ENCODE measurements around the gene MAP2K2. TPM values are rescaled to one million over a fixed set of nuclear protein-coding genes. Genes with fewer than 3 reads are reported as not detected.

MAP2K2 gene
- total RNA-seq, 2 donors from 2014 or later, result 144 to 157 TPM

DNA sequence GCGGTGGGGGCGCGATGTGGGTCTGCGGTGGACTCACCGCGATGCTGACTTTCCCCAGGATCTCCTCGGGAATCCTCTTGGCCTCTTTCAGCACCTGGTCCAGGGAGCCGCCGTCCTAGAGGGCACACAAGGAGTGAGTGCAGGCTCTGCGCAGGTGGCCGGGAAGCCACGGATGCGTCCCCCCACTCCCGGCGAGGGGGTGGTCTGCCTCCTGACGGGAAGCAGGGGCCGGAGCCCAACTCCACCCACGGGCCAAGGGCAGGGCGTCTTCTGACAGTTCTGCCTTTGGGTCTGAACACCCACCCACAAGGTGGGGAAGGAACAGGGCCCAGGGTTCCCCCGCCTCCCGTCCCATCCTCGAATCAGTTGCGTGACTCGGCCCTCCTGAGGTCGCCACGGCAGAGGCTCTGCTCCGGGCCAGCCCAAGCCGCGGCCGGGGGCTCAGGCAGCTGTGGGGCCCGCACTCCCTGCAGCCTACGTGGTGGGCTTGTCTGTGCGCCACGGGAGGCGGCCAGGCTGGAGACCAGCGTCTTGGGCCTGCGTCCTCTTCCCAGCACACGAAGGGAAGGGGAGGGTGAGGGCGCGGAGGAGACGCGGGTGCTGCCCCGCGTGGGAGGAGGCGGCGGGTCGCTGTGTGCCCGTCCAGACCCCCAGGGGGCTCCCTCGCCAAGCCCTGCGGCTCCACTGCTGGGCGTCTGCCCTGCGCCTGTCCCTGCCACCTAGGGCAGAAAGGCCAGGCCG is 21.4 kb downstream of the MAP2K2 start:
- H3K9me3 Mint-ChIP-seq, result no peaks in the 10 kb centered on the region
- no peaks in the 10 kb centered on the region for H3K27me3 Mint-ChIP-seq (ENCODE audit: low read depth)
- DNase-seq (no peak), ATAC-seq (replicated peaks in 1 of 2) (no peak)
- H3K36me3 Mint-ChIP-seq (ENCODE audit: insufficient read depth in 2 of 2), result peaks cover 6 to 15% of the 10 kb centered on the region in 2 donors
- H3K4me3 Mint-ChIP-seq, result no peak overlapping the region
- H3K4me1 Mint-ChIP-seq (ENCODE audit: low read depth), result peaks cover 28% of the 10 kb centered on the region
- H3K27ac Mint-ChIP-seq, result no peak overlapping the region

- Mint-ChIP-seq H3K4me1 (ENCODE audit: low read depth) (peaks cover 28% of the 10 kb centered on the region), H3K36me3 (ENCODE audit: insufficient read depth in 2 of 2) (peaks cover 3 to 13% of the 10 kb centered on the region in 2 donors), H3K4me3 (no peak overlapping the region), H3K27me3 (ENCODE audit: low read depth) (no peaks in the 10 kb centered on the region), H3K27ac (no peak overlapping the region), H3K9me3 (no peaks in the 10 kb centered on the region)
- no peak for ATAC-seq (replicated peaks in 1 of 2)
- no peak for DNase-seq
Observed at GRCh38 chr19:4101496-4101770, 22.5 kb downstream of the MAP2K2 start.

DNA sequence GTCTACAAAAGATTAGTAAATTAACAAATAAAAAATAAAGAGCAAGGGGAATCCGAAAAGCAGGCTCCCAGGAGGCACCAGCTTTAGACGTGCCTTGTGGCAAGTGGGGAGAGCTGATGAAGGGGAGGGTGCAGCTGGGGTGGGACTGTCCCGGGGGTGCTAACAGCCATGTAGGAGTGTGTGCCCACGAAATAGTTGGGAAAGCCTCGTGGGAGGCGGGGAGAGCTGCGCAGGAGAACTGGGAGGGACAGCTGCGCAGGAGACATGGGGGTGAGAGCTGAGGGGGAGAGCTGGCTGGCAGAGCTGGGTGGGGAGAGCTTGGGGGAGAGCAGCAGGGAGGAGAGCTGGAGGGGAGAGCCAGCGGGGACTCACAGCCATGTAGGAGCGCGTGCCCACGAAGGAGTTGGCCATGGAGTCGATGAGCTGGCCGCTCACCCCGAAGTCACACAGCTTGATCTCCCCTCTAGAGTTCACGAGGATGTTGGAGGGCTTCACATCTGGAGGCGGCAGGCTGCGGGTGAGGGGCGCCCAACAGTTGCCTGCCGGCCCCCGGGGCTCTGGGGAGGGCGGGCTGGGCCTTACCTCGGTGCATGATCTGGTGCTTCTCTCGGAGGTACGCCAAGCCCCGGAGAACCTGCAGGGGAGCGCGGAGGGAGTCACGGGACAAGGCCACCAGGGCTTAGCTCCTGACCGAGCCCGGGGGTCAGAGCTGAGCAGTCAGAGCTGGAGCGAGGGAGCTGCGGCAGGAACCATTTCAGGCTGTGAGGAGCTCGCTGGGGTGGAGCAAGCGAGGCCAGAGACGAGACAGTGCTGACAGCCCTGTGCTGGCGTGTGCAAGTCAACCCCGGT is 23.1 kb downstream of the MAP2K2 start:
- H3K4me3 Mint-ChIP-seq, result no peak overlapping the region
- no peaks in the 10 kb centered on the region for H3K9me3 Mint-ChIP-seq
- no peak for DNase-seq
- ATAC-seq (replicated peaks in 1 of 2), result no peak
- H3K4me1 Mint-ChIP-seq (ENCODE audit: low read depth), result peaks cover 27% of the 10 kb centered on the region
- no peaks in the 10 kb centered on the region for H3K27me3 Mint-ChIP-seq (ENCODE audit: low read depth)
- peaks cover 3 to 14% of the 10 kb centered on the region in 2 donors for H3K36me3 Mint-ChIP-seq (ENCODE audit: insufficient read depth in 2 of 2)
- no peak overlapping the region for H3K27ac Mint-ChIP-seq

DNA sequence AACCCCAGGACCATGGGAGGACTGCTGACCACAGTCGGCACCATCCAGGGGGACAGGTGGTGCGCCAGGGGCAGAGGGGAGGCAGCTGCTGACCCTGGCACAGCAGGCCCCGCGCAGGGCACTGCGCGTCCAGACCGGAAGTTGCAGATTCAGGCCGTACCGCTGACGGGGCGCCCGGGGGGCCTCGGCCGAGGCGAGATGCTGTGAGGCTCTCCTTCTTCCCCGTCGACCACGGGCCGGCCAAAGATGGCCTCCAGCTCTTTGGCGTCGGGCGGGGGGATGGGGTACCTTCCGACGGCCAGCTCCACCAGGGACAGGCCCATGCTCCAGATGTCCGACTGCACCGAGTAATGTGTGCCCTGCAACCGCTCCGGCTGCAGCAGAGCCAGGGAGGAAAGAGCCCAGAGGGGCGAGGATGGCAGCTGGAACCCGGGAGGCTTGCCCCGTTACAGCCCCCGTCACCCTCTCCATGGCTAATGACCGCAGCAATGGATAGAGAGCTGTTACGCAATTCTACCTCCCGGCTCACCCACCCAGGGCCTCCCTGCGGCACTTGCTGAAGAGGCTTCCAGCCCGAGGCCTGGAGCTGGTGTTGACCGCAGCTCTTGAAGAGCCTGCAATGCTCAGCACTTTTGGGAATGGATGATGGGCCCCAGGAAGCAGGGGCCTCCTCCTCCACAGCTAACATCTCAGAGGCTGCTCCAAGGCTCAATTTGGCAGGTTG is 24.7 kb downstream of the MAP2K2 start:
- no peak for ATAC-seq (replicated peaks in 1 of 2)
- no peak overlapping the region for H3K27ac Mint-ChIP-seq
- no peaks in the 10 kb centered on the region for H3K27me3 Mint-ChIP-seq (ENCODE audit: low read depth)
- no peak for DNase-seq
- peaks cover 10% of the 10 kb centered on the region for H3K4me1 Mint-ChIP-seq (ENCODE audit: low read depth)
- no peak overlapping the region for H3K4me3 Mint-ChIP-seq
- peaks cover 0 to 5% of the 10 kb centered on the region in 2 donors for H3K36me3 Mint-ChIP-seq (ENCODE audit: insufficient read depth in 2 of 2)
- no peaks in the 10 kb centered on the region for H3K9me3 Mint-ChIP-seq

DNA sequence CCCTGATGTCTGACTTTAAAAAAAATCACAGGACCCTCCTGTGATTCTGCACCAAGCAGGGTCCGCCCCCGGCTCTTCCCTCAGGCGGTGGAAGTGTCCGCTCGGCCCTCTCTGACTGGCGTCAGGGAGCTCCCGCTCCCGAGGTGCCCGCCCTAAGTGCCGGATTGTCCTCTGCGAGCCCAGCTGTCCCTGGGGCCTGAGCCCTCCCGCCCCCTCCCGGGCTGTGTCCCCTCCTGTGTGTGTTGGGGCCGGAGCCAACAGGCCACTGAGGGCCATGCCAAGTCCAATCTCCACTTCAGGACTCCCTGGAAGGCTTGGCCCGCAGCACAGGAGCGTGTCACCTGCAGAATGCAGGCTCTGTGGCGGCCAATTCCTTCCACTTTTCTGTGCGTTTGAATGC is 25.4 kb downstream of the MAP2K2 start:
- Mint-ChIP-seq H3K27ac (no peak overlapping the region), H3K9me3 (no peaks in the 10 kb centered on the region), H3K4me3 (no peak overlapping the region), H3K27me3 (ENCODE audit: low read depth) (no peaks in the 10 kb centered on the region), H3K4me1 (ENCODE audit: low read depth) (peaks cover 3% of the 10 kb centered on the region), H3K36me3 (ENCODE audit: insufficient read depth in 2 of 2) (peaks cover 0 to 5% of the 10 kb centered on the region in 2 donors)
- DNase-seq, result no peak
- no peak for ATAC-seq (replicated peaks in 1 of 2)

DNA sequence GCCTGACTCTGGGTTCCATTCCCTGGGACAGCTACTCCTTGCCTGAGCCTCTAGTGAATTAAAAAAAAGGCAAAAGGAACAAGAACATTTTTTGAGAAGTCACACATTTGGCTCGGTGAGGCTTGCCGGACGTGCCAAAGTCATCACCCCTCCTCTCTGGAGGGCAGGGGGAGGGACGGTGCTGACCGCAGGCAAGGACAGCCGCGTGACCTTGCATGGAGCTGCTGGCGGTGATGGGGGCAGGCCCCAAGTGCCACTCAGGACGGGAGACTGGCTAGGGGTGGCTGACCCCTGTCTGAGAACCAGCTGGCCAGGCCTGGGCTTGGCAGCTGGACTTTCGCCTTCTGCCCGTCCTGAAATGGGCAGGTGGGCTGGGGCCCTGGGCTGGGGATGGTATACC is 26.4 kb downstream of the MAP2K2 start:
- no peak overlapping the region for H3K27ac Mint-ChIP-seq
- no peaks in the 10 kb centered on the region for H3K27me3 Mint-ChIP-seq (ENCODE audit: low read depth)
- H3K9me3 Mint-ChIP-seq, result no peaks in the 10 kb centered on the region
- no peak overlapping the region for H3K4me3 Mint-ChIP-seq
- H3K4me1 Mint-ChIP-seq (ENCODE audit: low read depth), result no peaks in the 10 kb centered on the region
- ATAC-seq (replicated peaks in 1 of 2) (no peak), DNase-seq (no peak)
- peaks cover 0 to 5% of the 10 kb centered on the region in 2 donors for H3K36me3 Mint-ChIP-seq (ENCODE audit: insufficient read depth in 2 of 2)

DNA sequence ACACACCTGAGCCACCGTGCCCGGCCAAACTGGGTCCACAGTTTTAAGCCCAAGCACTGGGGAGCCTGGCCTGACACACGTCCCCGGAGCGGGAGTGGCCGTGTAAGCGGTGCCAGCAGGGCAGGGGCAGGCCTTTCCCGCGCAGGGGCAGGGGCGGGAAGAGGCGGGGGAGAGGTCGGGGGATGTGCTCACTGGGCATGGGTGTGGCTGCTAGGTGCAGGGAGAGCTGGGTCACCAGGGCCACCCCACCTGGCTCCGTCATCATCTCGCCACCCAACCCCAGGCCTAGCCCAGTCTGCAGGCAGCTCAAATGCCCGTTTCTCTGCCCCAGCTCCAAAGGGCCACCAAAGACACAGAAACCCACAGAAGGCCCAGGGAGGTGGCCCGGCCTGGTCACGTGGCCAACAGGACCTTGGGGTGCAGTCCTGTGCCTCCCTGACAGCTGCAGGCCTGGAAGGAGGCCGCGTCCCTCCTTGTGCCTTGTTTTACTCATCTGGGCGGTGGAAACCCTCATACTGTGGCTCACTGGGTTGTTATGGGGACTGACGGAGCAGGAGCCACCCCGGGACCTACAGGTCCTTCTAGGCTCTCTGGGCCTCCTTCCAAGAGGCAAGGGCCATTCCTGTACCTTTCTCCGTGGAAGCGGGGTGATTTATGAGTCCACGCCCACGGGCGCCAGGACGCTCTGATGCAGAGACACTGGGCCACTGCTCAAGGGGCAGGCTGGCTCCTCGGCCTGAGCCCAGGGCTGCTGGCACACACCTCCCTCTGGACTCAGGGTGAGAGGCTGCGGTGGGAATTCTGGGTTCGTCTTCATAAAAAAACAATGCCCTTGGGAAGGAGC is 27.7 kb downstream of the MAP2K2 start:
- Mint-ChIP-seq H3K27ac (no peak overlapping the region), H3K4me3 (no peak overlapping the region), H3K27me3 (ENCODE audit: low read depth) (no peaks in the 10 kb centered on the region), H3K36me3 (ENCODE audit: insufficient read depth in 2 of 2) (peaks cover 0 to 5% of the 10 kb centered on the region in 2 donors), H3K9me3 (no peaks in the 10 kb centered on the region), H3K4me1 (ENCODE audit: low read depth) (no peaks in the 10 kb centered on the region)
- ATAC-seq (replicated peaks in 1 of 2) (no peak), DNase-seq (no peak)

- Mint-ChIP-seq H3K4me1 (ENCODE audit: low read depth) (no peaks in the 10 kb centered on the region), H3K27ac (no peak overlapping the region)
Observed at GRCh38 chr19:4095488-4095844, 28.5 kb downstream of the MAP2K2 start.

DNA sequence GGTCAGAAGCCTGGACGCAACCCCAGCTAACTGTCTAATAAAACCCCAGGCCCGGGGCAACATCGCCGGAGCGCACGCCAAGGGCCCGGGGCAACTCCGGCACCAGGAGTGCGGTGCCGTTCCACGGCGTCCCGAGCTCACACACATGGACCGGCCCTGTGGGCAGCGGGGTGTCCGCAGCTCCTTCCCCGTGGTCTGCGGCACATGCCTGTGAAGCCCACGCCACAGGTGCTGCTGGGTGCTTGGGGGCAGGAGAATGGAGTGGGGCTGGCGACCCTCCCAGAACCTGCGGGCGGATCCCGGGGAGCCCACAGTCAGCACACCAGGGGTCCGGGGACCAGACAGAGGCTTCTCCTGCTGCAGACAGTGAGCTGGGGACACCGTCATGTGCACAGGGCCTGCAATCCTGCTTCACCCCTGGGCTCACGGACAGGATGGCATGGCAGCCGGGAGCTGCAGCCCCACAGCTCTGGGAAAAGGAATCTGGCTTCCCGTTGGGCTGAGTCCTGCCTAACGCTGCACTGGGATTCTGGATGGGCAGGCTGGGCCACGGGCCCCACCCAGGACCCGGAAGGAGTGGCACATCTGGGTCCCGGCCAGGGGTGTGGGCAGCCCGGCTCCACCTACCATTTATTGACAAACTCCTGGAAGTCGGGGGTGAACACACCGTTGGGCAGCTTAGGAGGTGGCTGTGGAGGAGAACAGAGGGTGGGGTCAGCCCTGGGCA is 29.0 kb downstream of the MAP2K2 start:
- Mint-ChIP-seq H3K36me3 (ENCODE audit: insufficient read depth in 2 of 2) (peaks cover 0 to 5% of the 10 kb centered on the region in 2 donors), H3K27ac (no peak overlapping the region), H3K4me1 (ENCODE audit: low read depth) (peaks cover 2% of the 10 kb centered on the region), H3K4me3 (no peak overlapping the region), H3K9me3 (no peaks in the 10 kb centered on the region), H3K27me3 (ENCODE audit: low read depth) (no peaks in the 10 kb centered on the region)
- ATAC-seq (replicated peaks in 1 of 2), result no peak
- no peak for DNase-seq

More at GRCh38 chr19:4095488-4095844, 28.5 kb downstream of the MAP2K2 start:
- Mint-ChIP-seq H3K27me3 (ENCODE audit: low read depth) (no peaks in the 10 kb centered on the region), H3K4me3 (no peak overlapping the region), H3K9me3 (no peaks in the 10 kb centered on the region), H3K36me3 (ENCODE audit: insufficient read depth in 2 of 2) (peaks cover 0 to 5% of the 10 kb centered on the region in 2 donors)
- DNase-seq, result no peak
- ATAC-seq (replicated peaks in 1 of 2), result no peak

DNA sequence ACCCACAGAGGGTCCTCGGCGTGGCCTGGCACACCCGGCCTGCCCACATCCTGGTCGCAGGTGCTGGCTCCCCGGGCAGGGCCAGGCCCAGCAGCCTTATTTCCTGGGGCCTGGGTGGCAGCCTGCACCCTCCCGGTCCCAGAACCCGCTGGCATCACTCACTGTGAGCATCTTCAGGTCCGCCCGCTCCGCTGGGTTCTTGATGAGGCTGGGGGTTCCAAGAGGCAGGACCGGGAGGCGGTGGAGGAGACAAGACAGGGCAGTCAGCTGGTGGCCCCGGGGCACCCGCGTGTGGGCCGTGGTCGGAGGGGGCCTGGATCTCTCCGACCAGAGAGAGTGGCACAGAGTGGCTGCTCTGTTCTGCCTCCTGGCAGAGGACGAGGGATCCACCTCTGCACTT is 29.6 kb downstream of the MAP2K2 start:
- ATAC-seq (replicated peaks in 1 of 2) (no peak), DNase-seq (no peak)
- no peaks in the 10 kb centered on the region for H3K9me3 Mint-ChIP-seq
- H3K4me1 Mint-ChIP-seq (ENCODE audit: low read depth), result peaks cover 8% of the 10 kb centered on the region
- H3K27ac Mint-ChIP-seq, result no peak overlapping the region
- peaks cover 2 to 5% of the 10 kb centered on the region in 2 donors for H3K36me3 Mint-ChIP-seq (ENCODE audit: insufficient read depth in 2 of 2)
- H3K27me3 Mint-ChIP-seq (ENCODE audit: low read depth), result no peaks in the 10 kb centered on the region
- no peak overlapping the region for H3K4me3 Mint-ChIP-seq

GRCh38 chr19:4093643-4094175 is 30.2 kb downstream of the MAP2K2 start:
- H3K36me3 Mint-ChIP-seq (ENCODE audit: insufficient read depth in 2 of 2), result peaks cover 2 to 5% of the 10 kb centered on the region in 2 donors
- no peaks in the 10 kb centered on the region for H3K9me3 Mint-ChIP-seq
- ATAC-seq (replicated peaks in 1 of 2) (no peak), DNase-seq (no peak)
- no peak overlapping the region for H3K27ac Mint-ChIP-seq
- peaks cover 14% of the 10 kb centered on the region for H3K4me1 Mint-ChIP-seq (ENCODE audit: low read depth)
- H3K27me3 Mint-ChIP-seq (ENCODE audit: low read depth), result no peaks in the 10 kb centered on the region
- no peak overlapping the region for H3K4me3 Mint-ChIP-seq
